Heart left ventricle (tissue), 13 donors: ENCODE results near the gene TPSD1.

Experiments used
- POLR2A ChIP-seq, 2 donors: fragments of 450-650 bp; IDR thresholded peaks; one replicate each; pipeline ENCODE4 v1.6.1; 2017; ENCODE audit warnings: antibody characterized with exemption in 2 of 2, mild to moderate bottlenecking in 2 of 2, moderate library complexity in 2 of 2
- TF ChIP-seq, protein P1 (sequence below), 12 donors: fragments of 200-600 bp; sonication (generic) in 4 of 12; IDR thresholded peaks; one replicate each; pipeline versions ENCODE4 v1.5.0 to v1.8.0; 2018 to 2022; ENCODE audit warnings: antibody characterized with exemption in 12 of 12, mild to moderate bottlenecking in 5 of 12
- donor health status: ischemic (EF 13 %, LVEDD 7.1; RV severe dilation, severe dysfunction).
- donor health status: DM: no; HTN: yes; CAD: no.
- donor health status: DM: no; HTN: no; CAD: no.
- donor health status: ischemic (EF 25% LVEDD 6.9; RV normal size, moderate dysfunction).
- donor health status: ischemic (EF 25% LVEDD 5.7; RV mildly dilated, moderate dysfunction).
- donor health status: ischemic (EF 35%, LVEDD 5.7; RV mildly dilated, moderate dysfunction).
- donor health status: nonischemic (EF 11% LVEDD 7.7; RV severe dilation, severe dysfunction).
- donor health status: DM: yes; HTN: yes; CAD: no.
- donor health status: PGD.
- donor health status: ischemic (EF 29% LVEDD 5.4; RV normal size, mild dysfunction).
- donor health status: nonischemic (EF 23%, LVEDD 6.1; RV moderate dilation, normal function).

DNA sequence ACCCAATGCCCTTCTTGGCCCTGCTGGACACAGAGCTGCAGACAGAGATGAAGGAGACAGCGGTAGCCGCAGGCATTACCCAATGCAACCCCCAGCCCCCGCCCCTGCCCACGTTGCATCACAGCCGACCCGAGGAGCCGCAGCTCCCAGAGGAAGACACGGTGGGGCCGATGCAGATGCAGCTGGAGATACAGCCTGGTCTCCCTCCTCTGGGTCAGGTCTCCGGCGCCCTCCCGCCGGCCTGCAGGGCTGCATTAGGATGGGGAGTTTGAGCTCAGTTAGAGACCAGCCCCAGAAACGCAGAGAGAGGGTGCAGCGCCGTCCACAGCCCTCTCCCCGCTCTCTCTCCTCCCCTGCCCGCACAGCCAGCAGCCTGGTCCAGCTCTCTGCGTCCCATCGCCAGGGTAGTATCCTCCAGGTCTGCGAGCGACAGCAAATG is 34.2 kb downstream of the TPSD1 start:
- TF ChIP-seq, protein P1, sequence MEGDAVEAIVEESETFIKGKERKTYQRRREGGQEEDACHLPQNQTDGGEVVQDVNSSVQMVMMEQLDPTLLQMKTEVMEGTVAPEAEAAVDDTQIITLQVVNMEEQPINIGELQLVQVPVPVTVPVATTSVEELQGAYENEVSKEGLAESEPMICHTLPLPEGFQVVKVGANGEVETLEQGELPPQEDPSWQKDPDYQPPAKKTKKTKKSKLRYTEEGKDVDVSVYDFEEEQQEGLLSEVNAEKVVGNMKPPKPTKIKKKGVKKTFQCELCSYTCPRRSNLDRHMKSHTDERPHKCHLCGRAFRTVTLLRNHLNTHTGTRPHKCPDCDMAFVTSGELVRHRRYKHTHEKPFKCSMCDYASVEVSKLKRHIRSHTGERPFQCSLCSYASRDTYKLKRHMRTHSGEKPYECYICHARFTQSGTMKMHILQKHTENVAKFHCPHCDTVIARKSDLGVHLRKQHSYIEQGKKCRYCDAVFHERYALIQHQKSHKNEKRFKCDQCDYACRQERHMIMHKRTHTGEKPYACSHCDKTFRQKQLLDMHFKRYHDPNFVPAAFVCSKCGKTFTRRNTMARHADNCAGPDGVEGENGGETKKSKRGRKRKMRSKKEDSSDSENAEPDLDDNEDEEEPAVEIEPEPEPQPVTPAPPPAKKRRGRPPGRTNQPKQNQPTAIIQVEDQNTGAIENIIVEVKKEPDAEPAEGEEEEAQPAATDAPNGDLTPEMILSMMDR (IDR thresholded peaks at IDR 0.05), result no peak
- TF ChIP-seq POLR2A (IDR thresholded peaks at IDR 0.05), result no peak
